WTC11 (cell line): ENCODE results near the gene DOCK8.

ENCODE experiments used
- AFF4 ChIP-seq: sonication (generic); formaldehyde crosslinking; IDR thresholded peaks from 2 replicates; pipeline ENCODE4 v1.8.1; 2023; ENCODE audit warnings: mild to moderate bottlenecking, missing genetic modification reagents, borderline replicate concordance
- ATF1 ChIP-seq: sonication (generic); formaldehyde crosslinking; IDR thresholded peaks from 2 replicates; pipeline ENCODE4 v1.8.1; 2023; ENCODE audit warnings: mild to moderate bottlenecking, moderate library complexity, missing genetic modification reagents
- ESRRA ChIP-seq: sonication (generic); formaldehyde crosslinking; IDR thresholded peaks from 2 replicates; pipeline ENCODE4 v1.8.1; 2022; ENCODE audit warnings: mild to moderate bottlenecking, missing genetic modification reagents, borderline replicate concordance
- FOXJ3 ChIP-seq: sonication (generic); formaldehyde crosslinking; IDR thresholded peaks from 2 replicates; pipeline ENCODE4 v1.9.0; 2021; ENCODE audit warnings: missing genetic modification reagents, mild to moderate bottlenecking, borderline replicate concordance
- GTF2I ChIP-seq: fragments of 250-450 bp; sonication (Bioruptor Pico); conservative IDR thresholded peaks from 2 replicates; pipeline ENCODE4 v1.4.0; 2021; ENCODE audit warnings: mild to moderate bottlenecking
- HMGXB4 ChIP-seq: sonication (generic); formaldehyde crosslinking; IDR thresholded peaks from 2 replicates; pipeline ENCODE4 v1.8.1; 2023; ENCODE audit warnings: mild to moderate bottlenecking, moderate library complexity, missing genetic modification reagents
- MAX ChIP-seq: sonication (generic); formaldehyde crosslinking; IDR thresholded peaks from 2 replicates; pipeline ENCODE4 v1.8.0; 2022; ENCODE audit warnings: mild to moderate bottlenecking, missing genetic modification reagents
- NFYB ChIP-seq: sonication (generic); formaldehyde crosslinking; conservative IDR thresholded peaks from 2 replicates; pipeline ENCODE4 v1.8.0; 2022; ENCODE audit warnings: low read depth, missing genetic modification reagents
- PRDM15 ChIP-seq: sonication (generic); formaldehyde crosslinking; IDR thresholded peaks from 2 replicates; pipeline ENCODE4 v1.8.0; 2022; ENCODE audit warnings: missing genetic modification reagents
- SMAD3 ChIP-seq: sonication (generic); formaldehyde crosslinking; IDR thresholded peaks from 2 replicates; pipeline ENCODE4 v1.8.0; 2022; ENCODE audit warnings: missing genetic modification reagents, mild to moderate bottlenecking, borderline replicate concordance
- TF ChIP-seq, protein P1 (sequence below): fragments of 200-600 bp; IDR thresholded peaks from 2 replicates; pipeline ENCODE4 v1.8.0; 2022; ENCODE audit warnings: antibody characterized with exemption
- TF ChIP-seq, protein P2 (sequence below): fragments of 250-450 bp; sonication (Bioruptor Pico); IDR thresholded peaks from 2 replicates; pipeline ENCODE4 v1.9.0; 2021; ENCODE audit warnings: mild to moderate bottlenecking
- TF ChIP-seq, protein P3 (sequence below): sonication (generic); formaldehyde crosslinking; conservative IDR thresholded peaks from 2 replicates; pipeline ENCODE4 v1.8.1; 2022; ENCODE audit warnings: mild to moderate bottlenecking, missing genetic modification reagents

GRCh38 chr9:304519-305185 lies 90.0 kb downstream of the DOCK8 start:
- TF ChIP-seq, protein P1, sequence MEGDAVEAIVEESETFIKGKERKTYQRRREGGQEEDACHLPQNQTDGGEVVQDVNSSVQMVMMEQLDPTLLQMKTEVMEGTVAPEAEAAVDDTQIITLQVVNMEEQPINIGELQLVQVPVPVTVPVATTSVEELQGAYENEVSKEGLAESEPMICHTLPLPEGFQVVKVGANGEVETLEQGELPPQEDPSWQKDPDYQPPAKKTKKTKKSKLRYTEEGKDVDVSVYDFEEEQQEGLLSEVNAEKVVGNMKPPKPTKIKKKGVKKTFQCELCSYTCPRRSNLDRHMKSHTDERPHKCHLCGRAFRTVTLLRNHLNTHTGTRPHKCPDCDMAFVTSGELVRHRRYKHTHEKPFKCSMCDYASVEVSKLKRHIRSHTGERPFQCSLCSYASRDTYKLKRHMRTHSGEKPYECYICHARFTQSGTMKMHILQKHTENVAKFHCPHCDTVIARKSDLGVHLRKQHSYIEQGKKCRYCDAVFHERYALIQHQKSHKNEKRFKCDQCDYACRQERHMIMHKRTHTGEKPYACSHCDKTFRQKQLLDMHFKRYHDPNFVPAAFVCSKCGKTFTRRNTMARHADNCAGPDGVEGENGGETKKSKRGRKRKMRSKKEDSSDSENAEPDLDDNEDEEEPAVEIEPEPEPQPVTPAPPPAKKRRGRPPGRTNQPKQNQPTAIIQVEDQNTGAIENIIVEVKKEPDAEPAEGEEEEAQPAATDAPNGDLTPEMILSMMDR, result no peak
- TF ChIP-seq MAX (no peak), GTF2I (no peak), ESRRA (CRISPR knock-in tag) (no peak), SMAD3 (CRISPR knock-in tag) (no peak), PRDM15 (CRISPR knock-in tag) (no peak), ATF1 (no peak), AFF4 (CRISPR knock-in tag) (no peak), FOXJ3 (CRISPR knock-in tag) (no peak), NFYB (no peak), HMGXB4 (CRISPR knock-in tag) (no peak)
- TF ChIP-seq, protein P2, sequence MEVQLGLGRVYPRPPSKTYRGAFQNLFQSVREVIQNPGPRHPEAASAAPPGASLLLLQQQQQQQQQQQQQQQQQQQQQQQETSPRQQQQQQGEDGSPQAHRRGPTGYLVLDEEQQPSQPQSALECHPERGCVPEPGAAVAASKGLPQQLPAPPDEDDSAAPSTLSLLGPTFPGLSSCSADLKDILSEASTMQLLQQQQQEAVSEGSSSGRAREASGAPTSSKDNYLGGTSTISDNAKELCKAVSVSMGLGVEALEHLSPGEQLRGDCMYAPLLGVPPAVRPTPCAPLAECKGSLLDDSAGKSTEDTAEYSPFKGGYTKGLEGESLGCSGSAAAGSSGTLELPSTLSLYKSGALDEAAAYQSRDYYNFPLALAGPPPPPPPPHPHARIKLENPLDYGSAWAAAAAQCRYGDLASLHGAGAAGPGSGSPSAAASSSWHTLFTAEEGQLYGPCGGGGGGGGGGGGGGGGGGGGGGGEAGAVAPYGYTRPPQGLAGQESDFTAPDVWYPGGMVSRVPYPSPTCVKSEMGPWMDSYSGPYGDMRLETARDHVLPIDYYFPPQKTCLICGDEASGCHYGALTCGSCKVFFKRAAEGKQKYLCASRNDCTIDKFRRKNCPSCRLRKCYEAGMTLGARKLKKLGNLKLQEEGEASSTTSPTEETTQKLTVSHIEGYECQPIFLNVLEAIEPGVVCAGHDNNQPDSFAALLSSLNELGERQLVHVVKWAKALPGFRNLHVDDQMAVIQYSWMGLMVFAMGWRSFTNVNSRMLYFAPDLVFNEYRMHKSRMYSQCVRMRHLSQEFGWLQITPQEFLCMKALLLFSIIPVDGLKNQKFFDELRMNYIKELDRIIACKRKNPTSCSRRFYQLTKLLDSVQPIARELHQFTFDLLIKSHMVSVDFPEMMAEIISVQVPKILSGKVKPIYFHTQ (CRISPR knock-in tag), result no peak
- TF ChIP-seq, protein P3, sequence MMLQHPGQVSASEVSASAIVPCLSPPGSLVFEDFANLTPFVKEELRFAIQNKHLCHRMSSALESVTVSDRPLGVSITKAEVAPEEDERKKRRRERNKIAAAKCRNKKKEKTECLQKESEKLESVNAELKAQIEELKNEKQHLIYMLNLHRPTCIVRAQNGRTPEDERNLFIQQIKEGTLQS (CRISPR knock-in tag), result no peak
